GM19025 (cell line): ENCODE data around the gene NUDT13.
"Not testable (repeated sequence)": the region's sequence is repeated elsewhere in the genome, so short reads cannot be mapped to it uniquely, and the experiment has no call there.

Experiments used
- ATAC-seq: cut with Tn5 transposase; IDR thresholded peaks from one replicate; pipeline ENCODE4 v1.9.1; 2021; ENCODE audit warnings: mild to moderate bottlenecking, low read depth, moderate library complexity; ENCODE audit not compliant: unreplicated experiment

Gene NUDT13

GRCh38 chr10:73097305-73097670, 13.0 kb upstream of the NUDT13 start:
- ATAC-seq: no peak

GRCh38 chr10:73099141-73099540, 11.1 kb upstream of the NUDT13 start:
- ATAC-seq: no peak

DNA sequence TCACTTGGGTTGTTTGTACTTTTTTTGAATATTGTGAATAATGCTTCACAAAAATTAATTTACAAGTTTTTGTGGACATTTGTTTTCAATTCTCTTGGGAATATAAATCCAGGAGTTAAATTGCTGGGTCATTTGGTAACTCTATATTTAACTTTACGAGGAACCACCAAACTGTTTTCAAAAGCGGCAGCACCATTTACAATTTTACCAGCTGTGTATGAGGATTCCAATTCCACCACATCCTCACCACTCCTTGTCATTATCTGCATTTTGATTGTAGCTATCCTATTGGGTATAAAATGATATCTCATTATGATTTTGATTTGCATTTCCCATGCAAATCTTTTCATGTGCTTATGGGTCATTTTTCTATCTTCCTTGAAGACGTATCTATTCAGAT, 4.0 kb upstream of the NUDT13 start:
- ATAC-seq: no peak

DNA sequence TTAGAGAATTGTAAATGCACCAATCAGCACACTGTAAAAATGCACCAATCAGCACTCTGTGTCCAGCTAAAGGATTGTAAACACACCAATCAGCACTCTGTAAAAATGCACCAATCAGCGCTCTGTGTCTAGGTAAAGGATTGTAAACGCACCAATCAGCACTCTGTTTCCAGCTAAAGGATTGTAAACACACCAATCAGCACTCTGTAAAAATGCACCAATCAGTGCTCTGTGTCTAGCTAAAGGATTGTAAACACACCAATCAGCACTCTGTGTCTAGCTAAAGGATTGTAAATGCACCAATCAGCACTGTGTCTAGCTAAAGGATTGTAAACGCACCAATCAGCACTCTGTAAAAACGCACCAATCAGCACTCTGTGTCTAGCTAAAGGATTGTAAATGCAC, 1.0 kb upstream of the NUDT13 start:
- not testable (repeated sequence) for ATAC-seq

DNA sequence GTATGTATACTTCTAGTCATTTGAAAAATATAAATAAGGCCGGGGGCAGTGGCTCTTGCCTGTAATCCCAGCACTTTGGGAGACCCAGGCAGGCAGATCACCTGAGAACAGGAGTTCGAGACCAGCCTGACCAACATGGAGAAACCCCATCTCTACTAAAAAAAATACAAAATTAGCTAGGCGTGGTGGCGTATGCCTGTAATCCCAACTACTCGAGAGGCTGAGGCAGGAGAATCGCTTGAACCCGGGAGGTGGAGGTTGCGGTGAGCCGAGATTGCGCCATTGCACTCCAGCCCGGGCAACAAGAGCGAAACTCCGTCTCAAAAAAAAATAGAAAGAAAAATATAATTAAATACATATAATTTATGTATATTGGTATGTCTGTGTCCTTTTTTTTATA, 1.8 kb downstream of the NUDT13 start:
- ATAC-seq: not testable (repeated sequence)

DNA sequence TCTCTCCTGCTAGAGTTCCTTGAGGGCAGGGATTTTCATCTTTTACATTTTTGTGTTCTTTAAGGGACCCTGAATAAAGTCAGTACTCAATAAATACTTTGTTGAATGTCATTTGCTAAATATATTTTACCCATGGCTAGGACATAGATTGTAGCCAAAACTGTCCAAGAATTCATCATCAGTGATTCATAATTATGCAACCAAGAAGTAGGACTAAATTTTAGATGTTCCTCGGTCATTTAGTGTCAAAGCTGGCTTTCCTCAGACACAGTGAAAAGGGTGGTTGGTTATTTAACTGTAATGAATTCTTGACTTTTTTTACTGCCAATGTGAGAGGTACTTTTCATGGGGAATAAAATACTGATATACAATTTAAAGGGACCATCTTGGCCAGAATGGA, 3.3 kb downstream of the NUDT13 start:
- no peak for ATAC-seq

- ATAC-seq: no peak
Observed at GRCh38 chr10:73116017-73116416, 5.8 kb downstream of the NUDT13 start.

DNA sequence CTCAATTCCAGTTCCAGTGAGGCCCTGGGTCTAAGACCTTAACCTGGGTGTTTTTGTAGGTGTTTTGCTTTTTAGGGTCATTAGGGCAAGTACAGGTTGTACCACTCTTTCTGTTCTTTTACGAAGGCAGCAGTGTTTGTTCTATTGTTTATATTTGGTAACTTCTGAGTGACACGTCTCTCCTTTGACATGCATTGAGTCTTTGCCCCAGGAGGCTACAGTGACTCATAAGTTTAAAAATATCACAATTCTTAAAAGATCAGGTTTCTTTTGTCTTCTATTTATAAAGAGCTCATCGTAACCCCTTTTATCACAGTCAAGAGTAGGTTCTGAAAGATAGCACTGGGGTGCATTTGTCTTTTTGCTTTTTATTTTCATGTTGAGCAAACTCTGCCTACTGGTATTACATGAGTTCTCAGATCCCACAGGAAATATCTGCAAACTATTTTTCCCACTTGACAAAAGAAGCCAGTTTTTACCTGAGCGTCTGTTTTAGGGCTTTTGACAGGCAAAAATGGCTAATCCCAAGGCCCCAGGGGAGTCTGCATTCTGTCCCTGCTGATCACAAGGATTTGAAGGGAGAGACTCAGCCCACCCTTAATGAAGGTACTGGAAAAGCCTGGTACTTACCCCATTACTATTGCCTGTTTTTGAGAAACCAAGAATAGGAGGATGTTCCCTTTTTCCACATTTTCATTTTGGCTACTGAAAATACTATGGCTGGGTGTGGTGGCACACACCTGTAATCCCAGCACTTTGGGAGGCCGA, 7.9 kb downstream of the NUDT13 start:
- peak; percentile 62 for ATAC-seq

DNA sequence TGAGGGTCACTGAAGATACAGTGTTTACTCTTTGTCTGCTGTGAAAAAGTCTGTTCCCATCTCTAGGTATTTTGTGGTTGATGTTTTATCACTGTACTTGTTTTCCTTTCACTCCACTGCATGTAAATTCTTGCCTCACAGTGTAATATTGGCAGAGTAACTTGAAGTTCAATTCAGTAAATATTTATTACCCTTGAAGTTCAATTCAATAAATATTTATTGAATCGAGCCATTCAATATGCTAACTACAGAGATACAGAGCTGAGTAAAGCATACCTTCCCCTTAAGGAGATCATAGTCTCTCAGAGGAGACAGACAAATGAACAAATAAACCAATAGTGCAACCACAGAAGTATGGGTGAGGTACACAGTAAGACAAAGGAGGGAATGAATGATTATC, 9.2 kb downstream of the NUDT13 start:
- no peak for ATAC-seq

DNA sequence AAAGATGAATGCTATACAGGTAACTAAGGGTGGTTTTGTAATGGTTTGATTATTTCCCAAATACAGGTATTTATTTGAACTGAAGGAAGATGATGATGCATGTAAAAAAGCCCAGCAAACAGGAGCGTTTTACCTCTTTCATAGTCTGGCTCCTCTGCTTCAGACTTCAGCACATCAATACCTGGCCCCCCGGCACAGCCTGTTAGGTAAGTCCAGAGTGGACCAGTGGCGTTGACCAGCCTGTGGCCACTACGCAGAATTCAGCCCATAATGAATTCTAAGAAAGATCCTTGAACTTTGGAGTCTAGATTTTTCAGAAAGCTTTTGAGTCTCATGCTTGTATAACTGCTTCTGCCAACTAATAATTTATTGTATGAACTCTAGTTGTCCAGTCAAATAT, 9.7 kb downstream of the NUDT13 start:
- no peak for ATAC-seq

- ATAC-seq: no peak
Observed at GRCh38 chr10:73126343-73126742, 16.1 kb downstream of the NUDT13 start.

- ATAC-seq: no peak
Observed at GRCh38 chr10:73131301-73131700, 21.0 kb downstream of the NUDT13 start.

DNA sequence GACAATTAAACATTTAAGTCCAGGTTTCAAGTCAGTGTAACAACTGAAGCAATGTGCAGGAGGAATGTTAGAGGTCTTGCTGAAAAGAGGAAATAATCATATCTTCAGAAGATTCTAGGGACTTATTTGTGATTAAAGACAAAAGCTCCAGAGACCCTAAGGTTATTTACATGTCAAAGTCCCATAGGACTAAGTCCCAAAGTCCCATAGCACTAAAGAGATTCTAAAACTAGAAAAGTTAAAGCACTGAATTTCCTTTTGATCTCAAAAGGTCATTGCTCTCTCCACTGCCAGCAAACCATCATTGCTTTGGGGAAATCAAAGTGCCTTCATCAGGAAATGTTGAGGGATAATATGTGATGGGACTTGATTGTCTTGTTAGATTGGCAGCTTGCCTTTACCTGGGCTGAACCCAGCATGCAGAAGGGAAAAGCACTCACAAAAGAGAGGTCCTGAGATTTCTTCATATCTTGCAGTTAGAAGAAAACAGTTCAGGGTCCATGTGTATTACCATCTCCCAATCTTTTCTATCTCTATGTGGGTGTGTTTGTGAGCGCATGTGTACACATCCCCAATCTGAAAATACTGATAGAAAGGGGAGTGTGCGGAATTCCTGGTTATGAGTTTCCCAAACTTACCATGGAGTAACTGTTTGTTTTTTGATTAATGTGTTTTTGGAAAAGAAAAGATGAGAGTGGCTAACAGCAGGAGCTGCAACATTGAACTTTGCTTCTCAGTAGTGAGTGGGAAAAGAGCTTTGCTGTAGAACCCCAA, 21.8 kb downstream of the NUDT13 start:
- no peak for ATAC-seq

DNA sequence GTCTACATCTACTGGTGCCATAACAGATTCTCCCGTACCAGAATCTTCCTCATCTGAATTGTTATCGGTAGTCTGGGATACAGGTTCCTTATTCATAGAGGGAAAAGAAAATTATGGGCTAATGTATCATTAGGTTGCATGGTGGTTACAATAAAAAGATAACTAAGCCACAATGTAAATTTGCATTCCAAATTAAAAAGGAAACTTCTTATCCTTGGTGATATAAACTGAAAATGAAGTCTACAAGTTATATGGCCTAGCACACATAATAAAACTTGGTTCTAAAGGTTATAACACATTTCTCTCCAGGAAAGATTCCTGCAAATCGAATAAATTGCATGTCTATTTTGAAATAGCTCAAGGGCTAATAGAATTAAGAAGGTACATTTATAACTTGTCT, 24.5 kb downstream of the NUDT13 start:
- ATAC-seq: no peak

DNA sequence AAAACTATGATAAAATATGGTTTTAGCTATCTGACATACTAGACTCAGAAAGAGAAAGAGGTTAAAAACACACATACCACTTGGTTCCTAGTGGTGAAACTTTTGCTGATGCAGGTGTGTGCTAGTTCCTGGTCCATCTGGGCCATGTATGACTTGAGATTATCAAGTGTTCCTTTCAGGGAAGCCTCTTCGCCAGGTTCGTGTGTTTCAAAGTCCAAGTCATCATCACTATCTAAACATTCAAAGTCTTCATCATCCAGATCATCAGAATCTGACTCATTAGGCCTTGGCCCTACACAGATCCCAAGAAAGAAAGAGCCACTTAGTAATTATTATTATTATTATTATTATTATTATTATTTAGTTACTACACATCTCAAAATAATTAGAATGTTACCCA, 26.4 kb downstream of the NUDT13 start:
- no peak for ATAC-seq

DNA sequence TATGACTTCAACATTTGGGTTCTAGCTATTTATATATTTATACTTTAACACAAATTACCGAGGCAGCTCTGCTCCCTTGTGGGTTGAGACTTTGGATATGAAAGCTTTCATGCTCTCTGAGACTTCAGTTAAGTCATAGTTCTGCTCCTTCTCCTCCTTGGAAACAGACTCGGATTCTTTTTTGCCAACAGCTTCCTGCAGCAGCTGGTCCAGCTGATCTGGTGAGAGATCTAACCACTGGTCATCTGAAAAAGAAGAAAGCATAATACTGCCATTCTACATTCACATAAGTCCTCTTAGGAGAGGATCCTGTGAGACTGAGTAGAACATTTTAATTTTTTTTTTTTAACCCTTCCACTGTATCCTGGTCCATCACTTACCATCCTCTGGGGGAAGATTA, 29.0 kb downstream of the NUDT13 start:
- ATAC-seq: no peak

DNA sequence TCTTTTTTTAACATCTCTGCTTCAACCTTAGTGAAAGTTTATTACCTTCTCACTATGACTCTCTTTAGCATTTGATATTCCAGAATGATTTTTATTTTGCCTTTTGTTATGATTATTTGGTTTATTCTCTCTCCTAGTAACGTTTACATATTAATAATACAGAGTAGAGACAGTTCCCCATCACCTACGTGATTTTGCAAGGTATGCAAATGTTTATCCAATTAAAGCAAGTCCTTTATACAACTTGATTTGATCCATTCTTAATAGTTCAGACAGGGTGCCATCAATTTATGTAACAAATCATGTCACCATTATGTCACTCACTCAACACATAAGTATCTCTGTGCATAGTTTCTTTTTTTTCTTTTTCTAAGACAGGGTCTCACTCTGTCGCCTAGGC, 31.3 kb downstream of the NUDT13 start:
- ATAC-seq: no peak

DNA sequence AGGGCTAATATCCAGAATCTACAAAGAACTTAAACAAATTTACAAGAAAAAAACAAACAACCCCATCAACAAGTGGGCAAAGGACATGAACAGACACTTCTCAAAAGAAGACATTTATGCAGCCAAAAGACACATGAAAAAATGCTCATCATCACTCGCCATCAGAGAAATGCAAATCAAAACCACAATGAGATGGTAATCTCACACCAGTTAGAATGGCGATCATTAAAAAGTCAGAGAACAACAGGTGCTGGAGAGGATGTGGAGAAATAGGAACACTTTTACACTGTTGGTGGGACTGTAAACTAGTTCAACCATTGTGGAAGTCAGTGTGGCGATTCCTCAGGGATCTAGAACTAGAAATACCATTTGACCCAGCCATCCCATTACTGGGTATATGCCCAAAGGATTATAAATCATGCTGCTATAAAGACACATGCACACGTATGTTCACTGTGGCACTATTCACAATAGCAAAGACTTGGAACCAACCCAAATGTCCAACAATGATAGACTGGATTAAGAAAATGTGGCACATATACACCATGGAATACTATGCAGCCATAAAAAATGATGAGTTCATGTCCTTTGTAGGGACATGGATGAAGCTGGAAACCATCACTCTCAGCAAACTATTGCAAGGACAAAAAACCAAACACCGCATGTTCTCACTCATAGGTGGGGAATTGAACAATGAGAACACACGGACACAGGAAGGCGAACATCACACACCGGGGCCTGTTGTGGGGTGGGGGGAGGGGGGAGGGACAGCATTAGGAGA, 40.6 kb downstream of the NUDT13 start:
- ATAC-seq: not testable (repeated sequence)

DNA sequence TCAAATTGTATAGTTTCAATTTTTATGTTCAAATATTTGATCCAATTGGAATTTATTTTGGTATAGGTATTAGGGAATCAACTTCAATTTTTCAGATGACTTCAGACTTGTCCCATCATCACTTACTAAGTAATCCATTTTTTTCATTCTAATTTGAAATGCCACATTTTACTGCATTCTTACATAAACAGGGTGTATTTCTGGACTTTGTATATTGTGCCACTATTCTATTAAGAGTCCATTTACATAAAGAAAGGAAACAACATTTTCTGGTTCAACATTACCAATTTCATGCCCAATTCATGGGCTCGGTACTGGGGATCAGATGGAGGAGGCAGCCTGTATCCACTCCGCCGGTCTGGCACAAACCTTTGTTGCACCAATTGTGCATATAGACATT, 41.8 kb downstream of the NUDT13 start:
- no peak for ATAC-seq

DNA sequence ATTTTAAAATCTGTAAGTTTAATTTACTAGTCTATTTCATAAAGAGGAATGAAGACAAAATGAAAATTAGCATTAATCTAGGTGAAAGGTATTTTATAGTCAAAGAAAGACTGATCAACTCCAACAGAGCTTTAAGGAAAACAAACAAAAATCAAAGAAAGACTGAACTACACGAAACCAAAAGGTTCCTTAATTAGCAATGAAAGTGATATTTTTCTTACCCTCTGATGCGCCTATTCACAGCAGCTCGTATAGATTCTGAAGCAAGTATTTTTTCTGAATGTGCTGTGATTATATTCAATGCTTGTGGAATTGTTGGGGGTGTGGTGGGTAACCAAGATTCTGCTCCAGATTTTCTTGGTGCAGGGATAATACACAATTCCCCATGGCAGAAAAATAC, 45.8 kb downstream of the NUDT13 start:
- no peak for ATAC-seq

GRCh38 chr10:73159038-73159648, 48.9 kb downstream of the NUDT13 start:
- no peak for ATAC-seq
